ACHN (cell line): Measurements from ENCODE around the gene TOP1.

Source experiments
- DNase-seq: peaks from one replicate; pipeline ENCODE4 v3.0.0-alpha.2; 2015
- in situ Hi-C: cut with HindIII; loops from 2 replicates; pipeline ENCODE4 v1.10.0; 2017; ENCODE audit warnings: low sequenced_read_pairs, low pct_ligation_motif_present, low pct_unique_long_range_greater_than_20kb

The TOP1 gene

DNA sequence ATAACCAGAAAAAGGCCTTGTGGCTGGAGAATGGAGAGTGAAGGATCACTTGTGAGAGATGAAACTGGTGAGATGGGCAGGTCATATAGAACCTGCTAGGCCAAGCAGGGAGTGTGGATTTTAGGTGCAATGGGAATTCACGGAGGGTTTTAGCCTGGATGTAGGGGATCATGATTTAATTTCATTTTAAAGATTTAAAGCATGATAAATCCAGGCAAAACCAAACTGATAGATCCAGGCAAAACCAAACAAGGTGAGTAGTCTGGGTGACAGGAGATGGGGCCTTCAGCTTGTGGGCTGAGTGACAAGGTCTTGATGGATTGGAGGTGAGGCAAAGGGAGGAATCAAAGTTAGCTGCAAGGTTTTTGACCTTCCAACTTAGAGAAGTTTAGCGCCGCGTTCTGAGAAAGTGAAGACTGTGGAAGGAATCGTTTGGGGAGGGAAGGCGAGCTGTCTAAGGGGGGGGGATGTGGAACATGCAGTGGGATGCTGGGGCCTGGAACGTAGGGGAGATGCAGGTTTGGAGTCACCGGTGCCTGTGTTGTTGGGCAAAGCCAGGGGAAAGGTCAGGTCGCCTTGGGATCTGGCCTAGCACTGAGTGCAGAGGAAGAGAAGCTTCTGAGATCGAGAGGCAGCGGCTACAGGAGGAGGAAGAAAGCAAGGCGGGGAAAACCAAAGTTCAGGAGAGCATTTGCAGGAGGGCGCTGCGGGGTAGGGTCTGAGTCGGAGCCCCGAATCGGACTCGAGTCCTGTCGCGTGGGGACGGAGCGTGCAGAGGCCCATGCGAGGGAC, 107.5 kb downstream of the TOP1 start:
- in situ Hi-C loops: no loop called here
- DNase-seq: no peak

- in situ Hi-C loops: no loop called here
- peak; percentile 77 for DNase-seq
Measured at GRCh38 chr20:41136680-41137613, 108.3 kb downstream of the TOP1 start, which contains the start of gene PLCG1. Gene PLCG1, plus strand, starts transcription at chr20:41137543. Its CDS starts 99 bp downstream, at chr20:41137642.

GRCh38 chr20:41137614-41138474, 109.2 kb downstream of the TOP1 start:
- peak; percentile 66 for DNase-seq
- in situ Hi-C loops: no loop called here

DNA sequence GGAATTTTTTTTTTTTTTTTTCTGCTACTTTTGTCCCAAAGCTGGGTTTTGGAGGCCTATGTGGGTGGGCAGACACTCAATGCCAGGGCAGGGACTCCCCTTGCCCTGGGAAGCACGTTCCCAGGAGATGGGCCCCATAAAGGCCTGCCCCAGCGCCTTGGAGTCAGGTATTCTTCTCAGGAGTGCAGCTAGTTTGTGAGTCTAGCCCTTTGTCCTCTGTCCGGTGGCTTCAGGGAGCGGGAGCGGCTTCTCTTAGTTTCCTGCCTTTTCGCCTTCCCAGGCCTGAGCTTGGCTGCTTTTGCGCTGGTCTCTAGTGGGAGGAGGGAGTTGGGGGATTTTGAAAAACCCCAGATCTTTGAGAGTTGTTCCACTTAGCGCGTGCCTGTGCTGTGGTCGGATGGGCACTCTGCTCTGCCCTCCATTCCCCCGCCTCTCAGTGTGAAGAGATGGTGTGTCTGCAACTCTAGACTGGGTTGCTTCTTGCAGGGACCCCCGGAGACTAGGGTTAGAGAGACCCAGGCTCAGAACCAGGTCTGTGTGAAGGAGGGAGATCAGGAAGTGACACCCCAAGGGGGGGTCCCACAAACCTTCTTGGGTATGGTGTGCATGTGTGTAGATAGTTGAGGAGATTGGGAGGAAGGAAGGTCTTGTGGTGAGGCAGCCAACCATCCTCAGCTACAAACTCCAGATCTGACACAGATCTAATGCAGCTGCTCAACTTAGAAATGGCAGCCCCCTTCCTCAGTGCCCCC, 110.0 kb downstream of the TOP1 start:
- no peak for DNase-seq
- in situ Hi-C loops: no loop called here

DNA sequence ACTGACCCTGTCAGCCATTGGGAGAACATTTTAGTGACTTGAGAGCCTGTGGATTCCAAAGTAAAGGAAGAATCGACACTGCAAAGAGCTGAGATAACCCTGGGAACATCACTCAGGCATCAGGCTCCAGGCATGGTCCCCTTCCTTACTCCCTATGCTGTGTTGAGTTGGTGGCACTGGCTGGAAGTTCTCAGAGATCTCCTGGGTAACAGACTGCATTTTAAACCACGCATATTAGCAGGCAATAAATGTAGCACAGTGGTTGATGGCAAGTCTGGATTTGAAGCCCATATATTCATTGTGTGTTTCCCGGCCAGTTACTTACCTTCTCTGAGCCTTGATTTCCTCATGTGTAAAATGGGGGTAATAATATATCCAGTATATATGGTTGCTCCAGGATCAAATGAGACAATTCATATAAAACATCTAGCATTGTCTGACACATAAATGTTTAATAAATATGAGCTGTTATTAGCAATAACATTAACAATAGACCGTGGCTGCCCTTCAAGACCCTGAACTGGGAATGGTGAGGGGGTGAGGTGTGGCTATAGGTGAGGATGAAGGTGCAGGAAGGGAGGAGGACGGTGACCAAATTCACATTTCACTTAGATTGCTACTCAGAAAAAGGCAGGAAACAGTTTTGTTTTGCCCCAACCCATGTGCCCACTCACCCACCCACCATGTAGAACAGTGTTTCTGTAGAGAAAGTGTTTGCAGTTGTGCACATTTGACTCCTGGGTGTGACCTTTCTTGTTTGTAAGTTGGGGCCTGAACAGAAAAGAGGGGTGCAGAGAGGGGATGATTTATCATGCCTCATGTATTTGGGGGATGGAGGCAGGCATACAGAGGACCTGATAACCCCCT, 110.8 kb downstream of the TOP1 start:
- in situ Hi-C loops: no loop called here
- no peak for DNase-seq

DNA sequence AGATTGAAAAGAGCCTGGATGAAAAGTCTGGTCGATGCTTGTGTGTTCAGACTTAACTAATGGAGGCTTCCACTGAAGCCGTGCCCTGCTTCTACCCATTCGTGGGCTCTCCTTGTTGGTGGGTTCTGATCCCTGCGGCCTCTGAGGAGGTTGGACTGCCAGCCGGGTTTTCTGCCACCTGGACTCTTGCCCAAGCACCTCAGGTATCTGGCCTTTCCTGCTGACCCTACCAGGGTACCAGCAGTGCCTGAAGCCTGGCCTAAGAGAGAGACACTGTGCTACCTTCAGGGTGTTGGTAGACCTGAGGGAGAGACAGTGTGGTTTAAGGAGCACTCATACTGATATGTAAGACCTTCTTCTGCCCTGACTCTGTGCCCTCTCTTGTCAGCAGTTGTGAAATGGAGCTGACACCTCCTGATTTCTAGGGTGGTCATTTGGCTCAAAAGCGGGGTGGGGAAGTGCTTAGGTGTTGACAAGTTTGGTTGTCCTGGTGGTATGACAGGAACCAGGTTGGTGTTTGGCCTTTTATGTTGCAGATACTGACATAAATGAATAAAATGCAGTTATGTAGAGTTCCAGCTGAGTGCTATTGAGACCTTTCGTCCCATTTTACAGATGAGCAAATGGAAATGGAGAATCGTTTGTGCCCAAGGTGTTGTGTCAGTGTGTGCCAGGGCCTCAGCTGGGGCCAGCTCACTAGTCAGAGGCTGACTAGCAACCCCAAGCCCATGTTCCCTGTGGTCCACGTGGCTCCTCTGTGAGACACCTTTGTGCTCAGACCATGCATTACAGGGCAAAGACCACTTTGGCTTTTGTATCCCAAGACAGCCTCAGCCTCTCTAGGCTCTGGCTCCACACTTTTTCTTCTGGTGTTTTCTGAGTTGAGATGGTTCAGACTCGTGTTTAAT, 111.9 kb downstream of the TOP1 start:
- in situ Hi-C loops: no loop called here
- no peak for DNase-seq

DNA sequence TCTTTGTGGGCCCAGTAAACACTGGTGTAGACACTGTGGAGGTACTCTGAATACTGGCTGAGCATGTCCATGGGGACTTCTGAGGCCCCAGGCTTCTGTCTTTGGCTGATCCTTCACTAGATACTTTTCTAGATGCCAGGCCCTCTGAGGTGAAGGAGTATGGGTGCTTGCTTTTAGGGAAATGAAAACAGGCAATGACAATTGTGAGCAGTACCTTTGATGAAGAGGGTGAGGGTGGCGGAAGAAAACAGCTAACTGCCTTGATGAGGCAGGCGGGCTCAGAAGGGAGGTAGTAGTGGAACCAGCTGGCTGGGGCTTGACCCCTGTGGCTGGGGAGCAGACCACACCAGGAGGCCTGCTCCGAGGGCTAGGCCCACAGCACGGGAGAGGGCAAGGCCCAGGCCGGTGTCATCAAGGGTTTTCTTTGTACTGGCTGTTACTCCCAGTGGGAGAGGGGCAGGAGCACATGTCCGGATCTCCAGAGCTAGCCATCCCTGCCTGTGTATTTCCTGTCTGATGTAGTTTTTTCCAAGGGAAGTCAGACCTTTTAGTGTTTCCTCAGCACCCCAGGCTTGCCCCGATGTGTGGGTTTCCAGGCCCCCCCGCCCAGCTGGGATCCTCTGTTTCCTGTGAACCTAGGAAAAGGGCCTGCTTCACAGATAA, 112.7 kb downstream of the TOP1 start:
- DNase-seq: no peak
- in situ Hi-C loops: no loop called here

GRCh38 chr20:41142245-41142644, 113.6 kb downstream of the TOP1 start:
- in situ Hi-C loops: no loop called here

DNA sequence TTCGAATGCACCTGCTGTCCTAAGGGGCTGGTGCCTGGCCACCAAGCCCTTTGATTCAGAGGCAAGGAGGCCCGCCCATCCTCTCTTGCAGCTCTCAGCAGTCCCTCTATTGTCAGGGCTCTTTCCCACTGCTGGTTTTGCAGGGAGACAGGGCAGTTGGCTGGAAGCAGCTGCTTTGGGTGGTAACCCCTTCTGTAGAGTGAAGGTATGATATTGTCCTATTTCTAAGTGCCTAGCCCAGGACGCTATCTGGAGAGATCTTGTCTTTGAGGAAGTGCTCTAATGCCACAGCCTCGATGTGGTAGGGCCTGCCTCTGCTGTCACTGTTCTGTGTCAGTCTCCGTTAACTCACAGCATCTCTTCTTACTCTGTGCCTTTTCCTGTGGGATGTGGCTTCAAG, 114.3 kb downstream of the TOP1 start:
- in situ Hi-C loops: no loop called here
- no peak for DNase-seq

More at GRCh38 chr20:41142245-41142644, 113.6 kb downstream of the TOP1 start:
- DNase-seq: no peak

DNA sequence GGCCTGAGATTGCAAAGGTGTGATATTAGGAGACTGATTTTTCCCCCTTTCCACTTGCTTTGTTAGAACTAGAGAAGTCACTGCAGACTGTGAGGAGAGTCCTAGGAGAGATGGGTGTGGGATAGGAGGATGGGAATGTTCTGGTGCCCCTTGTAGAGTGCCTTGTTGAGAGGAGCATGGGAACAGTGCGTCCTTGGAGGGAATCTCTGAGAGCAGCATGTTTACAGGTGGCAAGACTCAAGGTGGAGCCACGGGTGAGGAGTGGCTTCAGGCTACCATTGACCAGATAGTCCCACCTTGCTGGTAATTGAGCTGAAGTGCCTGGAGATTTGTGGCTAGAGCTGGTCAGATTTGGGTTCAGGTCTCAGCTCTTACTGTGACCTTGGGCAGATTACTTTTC, 114.7 kb downstream of the TOP1 start:
- in situ Hi-C loops: no loop called here
- DNase-seq: no peak

DNA sequence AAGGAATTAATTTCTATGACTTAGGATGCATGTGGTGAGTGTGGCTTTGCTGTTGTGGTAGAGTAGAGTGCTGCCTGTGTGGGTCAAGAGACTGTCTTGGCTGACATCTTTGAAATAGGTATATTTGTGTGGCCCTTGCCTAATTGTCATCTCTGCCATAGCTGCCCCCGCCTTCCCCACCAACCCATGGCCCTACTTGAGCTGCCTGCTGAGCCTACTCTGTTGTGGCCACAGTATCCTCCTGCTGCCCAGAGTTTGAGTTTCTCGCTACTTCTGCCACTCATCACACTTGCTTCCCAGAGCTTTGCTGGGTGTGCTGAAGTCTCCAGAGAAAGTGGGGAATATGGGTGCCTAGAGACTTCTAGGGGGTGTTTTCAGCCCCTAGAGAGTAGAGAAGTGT, 116.7 kb downstream of the TOP1 start:
- no peak for DNase-seq
- in situ Hi-C loops: no loop called here

DNA sequence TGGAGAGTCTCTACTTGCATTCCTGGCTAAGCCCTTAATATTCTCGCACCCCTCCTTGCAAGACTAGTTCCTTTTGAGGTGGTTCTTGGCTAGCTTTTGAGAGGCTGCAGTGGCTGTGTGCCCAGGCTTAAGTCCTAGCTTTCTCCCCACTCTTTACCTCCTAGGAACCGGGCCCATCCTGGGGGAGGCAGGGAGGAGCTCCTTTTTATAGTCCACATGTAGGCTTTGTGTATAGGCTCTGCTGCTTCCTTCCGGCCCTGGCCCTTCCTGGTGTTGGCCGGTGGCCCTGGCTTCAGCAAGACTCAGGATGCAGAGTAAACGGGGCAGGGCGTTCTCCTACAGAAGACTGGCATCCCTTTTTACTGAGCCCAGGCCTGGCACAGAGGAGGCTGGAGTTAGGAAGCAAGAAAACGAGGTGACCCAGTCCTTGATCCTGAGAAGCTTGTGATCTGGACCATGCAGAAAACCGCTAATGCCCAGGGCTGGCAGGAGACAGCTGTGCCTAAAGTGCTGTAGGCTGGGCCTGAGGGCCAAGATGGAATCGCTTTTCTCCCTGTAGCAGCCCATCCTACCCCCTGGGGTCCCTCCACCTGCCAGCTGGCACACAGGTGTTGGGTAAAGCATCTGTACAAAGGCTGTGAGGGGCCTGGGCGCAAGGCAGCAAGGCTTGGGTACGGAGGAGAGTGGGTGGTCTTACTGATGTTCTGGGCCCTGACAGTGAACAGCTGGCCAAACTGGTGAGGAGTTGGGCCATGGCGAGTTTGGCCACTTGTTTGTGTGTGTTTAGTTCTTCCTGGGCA, 117.4 kb downstream of the TOP1 start:
- no peak for DNase-seq
- in situ Hi-C loops: no loop called here

- no peak for DNase-seq
- in situ Hi-C loops: no loop called here
Measured at GRCh38 chr20:41147767-41148191, 119.2 kb downstream of the TOP1 start.

DNA sequence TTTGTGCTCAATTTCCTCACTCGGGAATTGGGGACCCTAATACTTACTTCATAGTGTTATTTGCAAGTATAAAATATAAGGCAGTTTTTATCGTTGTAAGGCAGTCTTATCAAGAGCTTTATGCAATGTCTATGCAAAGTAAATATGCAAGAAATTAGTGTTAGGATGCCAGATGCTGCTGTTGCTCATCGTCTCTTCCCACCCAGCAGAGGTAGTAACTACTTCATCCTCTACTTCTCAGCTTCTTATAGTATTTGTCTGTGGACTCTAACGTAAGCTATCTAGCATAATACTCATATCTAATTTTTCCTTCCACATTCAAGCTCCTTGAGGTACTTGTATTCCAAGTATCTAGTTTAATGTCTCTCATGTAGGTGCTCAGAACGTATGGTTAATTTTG, 120.3 kb downstream of the TOP1 start:
- in situ Hi-C loops: no loop called here
- DNase-seq: no peak

DNA sequence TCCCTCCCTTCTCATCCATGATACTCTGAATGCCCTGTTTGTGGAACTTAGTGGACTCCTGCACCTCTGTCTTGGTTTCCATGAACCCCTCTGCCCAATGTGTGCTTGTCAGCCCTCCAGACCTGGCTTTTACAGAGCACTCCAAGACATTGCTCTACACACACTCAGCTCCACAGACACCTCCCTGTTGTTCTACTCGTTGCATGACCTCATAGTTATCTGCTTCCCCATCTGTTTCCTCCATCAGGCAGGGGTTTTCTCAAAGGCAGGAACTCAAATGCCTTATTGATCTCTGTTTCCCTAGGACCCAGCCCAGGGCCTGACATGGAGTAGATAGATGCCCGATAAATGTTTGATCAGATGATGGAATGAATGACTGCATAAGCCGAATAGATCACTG, 122.0 kb downstream of the TOP1 start:
- no peak for DNase-seq
- in situ Hi-C loops: no loop called here
